Left ventricle myocardium inferior (tissue), 1 donor: ENCODE results near the gene CDH8. TPM values are rescaled to one million over a fixed set of nuclear protein-coding genes. Genes with fewer than 3 reads are reported as not detected.

Experiments used
- DNase-seq: peaks from one replicate; pipeline ENCODE4 v3.0.0-alpha.2; 2020
- H3K27ac ChIP-seq: fragments of 200-600 bp; replicated peaks from 2 replicates; pipeline ENCODE4 v1.8.0; 2021
- H3K27me3 ChIP-seq: fragments of 200-600 bp; 2 replicates; pipeline ENCODE4 v1.8.0; 2021; ENCODE audit warnings: low read depth
- H3K36me3 ChIP-seq: fragments of 200-600 bp; 2 replicates; pipeline ENCODE4 v1.8.0; 2021
- H3K4me1 ChIP-seq: fragments of 200-600 bp; 2 replicates; pipeline ENCODE4 v1.8.0; 2021
- H3K4me3 ChIP-seq: fragments of 200-600 bp; 2 replicates; pipeline ENCODE4 v1.8.0; 2021; ENCODE audit warnings: mild to moderate bottlenecking, moderate library complexity
- H3K9me3 ChIP-seq: fragments of 200-600 bp; replicated peaks from 2 replicates; pipeline ENCODE4 v1.8.0; 2021
- intact Hi-C: fragments of 100-400 bp; cut with micrococcal nuclease; formaldehyde crosslinking; loops from one replicate; pipeline ENCODE4 v1.11.0; 2022
- total RNA-seq: library from RNA; stranded (reverse); fragmentation: NEBNext Ultra II Directional; extraction: Animal tissue kit (Norgen Biotek cat#: 25700); gene quantifications from one replicate; pipeline ENCODE4 v1.2.1, GENCODE V29; 2021
- TF ChIP-seq, protein P1 (sequence below): fragments of 200-600 bp; IDR thresholded peaks from 2 replicates; pipeline ENCODE4 v1.8.0; 2021; ENCODE audit warnings: antibody characterized with exemption, mild to moderate bottlenecking, borderline replicate concordance
- donor health status: DM: no; HTN: yes; CAD: no; lungs with severe emphysema.

Gene CDH8
- total RNA-seq, 1 donor from 2014 or later, result 0.14 TPM

DNA sequence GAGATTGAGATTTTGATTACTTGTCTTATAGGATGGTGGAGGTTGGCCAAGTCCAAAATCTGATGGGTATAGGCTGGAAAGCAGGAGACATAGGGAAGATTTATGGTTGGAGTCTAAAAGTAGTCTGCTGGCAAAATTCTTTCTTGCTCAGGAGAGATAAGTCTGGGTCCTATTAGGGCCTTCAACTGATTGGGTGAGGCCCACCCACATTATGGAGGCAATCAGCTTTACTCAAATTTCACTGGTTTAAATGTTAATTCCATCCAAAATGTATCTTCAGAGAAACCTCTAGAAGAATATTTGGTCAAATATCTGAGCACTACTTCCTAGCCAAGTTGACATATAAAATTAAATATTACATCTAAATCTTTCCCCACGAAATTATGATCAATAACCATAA lies 31.7 kb upstream of the CDH8 start:
- no peaks in the 10 kb centered on the region for H3K36me3 ChIP-seq
- intact Hi-C loops, result no loop called here
- TF ChIP-seq, protein P1, sequence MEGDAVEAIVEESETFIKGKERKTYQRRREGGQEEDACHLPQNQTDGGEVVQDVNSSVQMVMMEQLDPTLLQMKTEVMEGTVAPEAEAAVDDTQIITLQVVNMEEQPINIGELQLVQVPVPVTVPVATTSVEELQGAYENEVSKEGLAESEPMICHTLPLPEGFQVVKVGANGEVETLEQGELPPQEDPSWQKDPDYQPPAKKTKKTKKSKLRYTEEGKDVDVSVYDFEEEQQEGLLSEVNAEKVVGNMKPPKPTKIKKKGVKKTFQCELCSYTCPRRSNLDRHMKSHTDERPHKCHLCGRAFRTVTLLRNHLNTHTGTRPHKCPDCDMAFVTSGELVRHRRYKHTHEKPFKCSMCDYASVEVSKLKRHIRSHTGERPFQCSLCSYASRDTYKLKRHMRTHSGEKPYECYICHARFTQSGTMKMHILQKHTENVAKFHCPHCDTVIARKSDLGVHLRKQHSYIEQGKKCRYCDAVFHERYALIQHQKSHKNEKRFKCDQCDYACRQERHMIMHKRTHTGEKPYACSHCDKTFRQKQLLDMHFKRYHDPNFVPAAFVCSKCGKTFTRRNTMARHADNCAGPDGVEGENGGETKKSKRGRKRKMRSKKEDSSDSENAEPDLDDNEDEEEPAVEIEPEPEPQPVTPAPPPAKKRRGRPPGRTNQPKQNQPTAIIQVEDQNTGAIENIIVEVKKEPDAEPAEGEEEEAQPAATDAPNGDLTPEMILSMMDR, result no peak
- no peak for DNase-seq
- no peaks in the 10 kb centered on the region for H3K4me1 ChIP-seq
- H3K9me3 ChIP-seq, result no peaks in the 10 kb centered on the region
- no peaks in the 10 kb centered on the region for H3K27me3 ChIP-seq
- no peak overlapping the region for H3K27ac ChIP-seq
- H3K4me3 ChIP-seq, result no peak overlapping the region

DNA sequence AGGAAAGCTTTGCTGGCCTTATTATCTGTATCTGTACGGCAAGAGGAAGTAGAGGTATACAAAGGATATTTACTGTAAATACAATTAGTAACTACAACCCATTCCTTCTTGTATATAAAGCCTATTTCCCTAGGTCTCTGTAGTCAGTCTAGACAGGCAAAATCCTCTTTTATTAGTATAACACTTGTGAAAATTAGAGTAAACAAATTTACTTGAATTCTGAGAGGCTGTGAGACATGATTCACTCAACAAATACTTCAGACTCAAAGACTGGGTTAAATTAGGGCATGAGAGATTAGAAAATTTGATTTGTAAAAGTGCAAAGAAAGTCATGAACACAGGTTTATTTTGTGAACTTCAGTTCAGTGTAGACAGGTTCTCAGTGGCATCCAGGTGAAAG lies 30.9 kb upstream of the CDH8 start:
- Histone ChIP-seq H3K27ac (no peak overlapping the region), H3K4me3 (no peak overlapping the region), H3K36me3 (no peaks in the 10 kb centered on the region), H3K4me1 (no peaks in the 10 kb centered on the region), H3K9me3 (no peaks in the 10 kb centered on the region), H3K27me3 (no peaks in the 10 kb centered on the region)
- DNase-seq, result no peak
- TF ChIP-seq, protein P1, result no peak
- intact Hi-C loops, result no loop called here

DNA sequence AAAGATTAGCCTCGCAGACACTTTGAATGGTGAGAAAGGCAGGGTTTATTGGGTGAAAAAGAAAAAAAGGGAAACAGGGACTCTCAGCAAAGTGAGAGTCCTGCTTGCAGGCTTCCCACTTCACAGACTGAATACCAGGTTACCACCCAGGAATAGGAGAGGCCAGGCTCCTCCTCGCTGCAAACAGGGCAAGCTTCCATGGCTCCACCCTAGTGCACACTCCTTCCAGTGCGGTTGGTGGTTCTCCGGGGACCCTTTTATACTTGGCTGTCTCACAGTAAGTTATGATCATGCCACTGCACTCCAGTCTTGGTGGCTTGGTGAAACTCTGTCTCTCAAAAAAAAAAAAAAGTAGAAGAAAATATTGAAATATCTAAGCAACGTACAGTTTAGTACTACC lies 30.5 kb upstream of the CDH8 start:
- Histone ChIP-seq H3K27ac (no peak overlapping the region), H3K4me3 (no peak overlapping the region), H3K4me1 (no peaks in the 10 kb centered on the region), H3K27me3 (no peaks in the 10 kb centered on the region), H3K36me3 (no peaks in the 10 kb centered on the region), H3K9me3 (no peaks in the 10 kb centered on the region)
- no peak for DNase-seq
- TF ChIP-seq, protein P1, result no peak
- intact Hi-C loops, result no loop called here

DNA sequence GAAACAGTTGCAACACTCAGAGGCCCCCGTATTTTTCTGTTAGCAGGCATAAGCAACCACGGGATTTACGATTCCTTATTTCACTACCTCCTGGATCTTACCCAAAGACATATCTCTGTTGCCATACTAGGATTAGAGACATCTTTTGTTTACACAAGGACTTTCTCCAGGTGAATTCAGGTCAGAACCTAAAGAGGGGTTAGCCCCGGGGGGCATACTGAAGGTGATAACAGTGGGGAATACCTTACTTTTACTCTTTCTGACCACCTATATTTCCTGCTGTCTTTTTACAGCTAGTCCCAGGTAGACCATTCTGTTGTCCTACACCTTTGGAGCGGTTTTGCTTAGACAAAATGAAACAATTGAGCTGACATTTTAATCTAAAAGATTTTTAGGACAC lies 27.9 kb upstream of the CDH8 start:
- TF ChIP-seq, protein P1, result no peak

DNA sequence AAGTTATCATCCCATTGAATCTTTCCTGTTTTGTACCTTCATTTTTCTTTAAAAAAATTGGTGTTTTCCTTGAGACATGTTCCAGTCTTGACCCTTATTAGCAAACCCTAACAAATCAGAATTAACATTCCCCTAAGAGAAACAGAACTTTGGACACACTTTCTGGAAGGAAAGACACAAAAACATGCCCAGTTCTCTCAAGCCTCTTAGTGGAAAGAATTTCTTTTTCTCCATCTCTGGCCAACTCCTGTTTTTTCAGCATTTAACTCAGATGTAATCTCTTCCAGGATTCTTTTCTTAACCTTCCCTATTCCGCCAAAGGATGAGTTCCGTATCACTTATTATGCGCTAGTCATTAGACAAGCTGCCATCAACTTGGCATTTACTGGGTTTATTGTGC lies 23.9 kb upstream of the CDH8 start:
- TF ChIP-seq, protein P1, result no peak
- H3K27me3 ChIP-seq, result no peaks in the 10 kb centered on the region

More for the DNA sequence above, 27.9 kb upstream of the CDH8 start:
- Histone ChIP-seq H3K9me3 (no peaks in the 10 kb centered on the region), H3K27ac (no peak overlapping the region), H3K4me3 (no peak overlapping the region), H3K4me1 (no peaks in the 10 kb centered on the region), H3K27me3 (no peaks in the 10 kb centered on the region), H3K36me3 (no peaks in the 10 kb centered on the region)
- DNase-seq, result no peak
- intact Hi-C loops, result no loop called here

DNA sequence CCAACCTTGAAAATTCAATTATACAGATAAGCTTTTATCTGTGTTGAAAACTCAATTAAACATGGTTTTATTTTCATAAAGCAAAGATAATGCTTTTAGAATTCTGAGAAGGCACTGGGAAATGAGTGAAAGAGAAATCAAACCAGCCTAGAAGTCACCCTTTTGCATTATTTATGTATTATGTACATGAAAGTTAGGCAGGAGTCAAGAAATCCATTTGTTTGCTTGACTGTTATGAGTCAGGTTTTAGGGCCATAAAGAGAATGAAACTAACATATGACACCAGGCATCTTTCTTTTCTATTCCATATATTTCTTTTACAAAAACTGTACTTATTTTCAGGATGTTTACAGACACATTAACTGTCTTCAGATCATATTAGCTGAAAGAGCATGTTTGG lies 23.3 kb upstream of the CDH8 start:
- Histone ChIP-seq H3K9me3 (peaks cover 6% of the 10 kb centered on the region), H3K27me3 (no peaks in the 10 kb centered on the region), H3K4me1 (no peaks in the 10 kb centered on the region), H3K4me3 (no peak overlapping the region), H3K36me3 (no peaks in the 10 kb centered on the region), H3K27ac (no peak overlapping the region)
- intact Hi-C loops, result no loop called here
- no peak for DNase-seq
- TF ChIP-seq, protein P1, result no peak

More for the DNA sequence above, 23.9 kb upstream of the CDH8 start:
- intact Hi-C loops, result no loop called here
- H3K27ac ChIP-seq, result no peak overlapping the region
- peaks cover 6% of the 10 kb centered on the region for H3K9me3 ChIP-seq
- no peaks in the 10 kb centered on the region for H3K36me3 ChIP-seq
- H3K4me3 ChIP-seq, result no peak overlapping the region
- no peak for DNase-seq
- H3K4me1 ChIP-seq, result no peaks in the 10 kb centered on the region
